Measurements from ENCODE around the gene TRMO.

Gene TRMO

DNA sequence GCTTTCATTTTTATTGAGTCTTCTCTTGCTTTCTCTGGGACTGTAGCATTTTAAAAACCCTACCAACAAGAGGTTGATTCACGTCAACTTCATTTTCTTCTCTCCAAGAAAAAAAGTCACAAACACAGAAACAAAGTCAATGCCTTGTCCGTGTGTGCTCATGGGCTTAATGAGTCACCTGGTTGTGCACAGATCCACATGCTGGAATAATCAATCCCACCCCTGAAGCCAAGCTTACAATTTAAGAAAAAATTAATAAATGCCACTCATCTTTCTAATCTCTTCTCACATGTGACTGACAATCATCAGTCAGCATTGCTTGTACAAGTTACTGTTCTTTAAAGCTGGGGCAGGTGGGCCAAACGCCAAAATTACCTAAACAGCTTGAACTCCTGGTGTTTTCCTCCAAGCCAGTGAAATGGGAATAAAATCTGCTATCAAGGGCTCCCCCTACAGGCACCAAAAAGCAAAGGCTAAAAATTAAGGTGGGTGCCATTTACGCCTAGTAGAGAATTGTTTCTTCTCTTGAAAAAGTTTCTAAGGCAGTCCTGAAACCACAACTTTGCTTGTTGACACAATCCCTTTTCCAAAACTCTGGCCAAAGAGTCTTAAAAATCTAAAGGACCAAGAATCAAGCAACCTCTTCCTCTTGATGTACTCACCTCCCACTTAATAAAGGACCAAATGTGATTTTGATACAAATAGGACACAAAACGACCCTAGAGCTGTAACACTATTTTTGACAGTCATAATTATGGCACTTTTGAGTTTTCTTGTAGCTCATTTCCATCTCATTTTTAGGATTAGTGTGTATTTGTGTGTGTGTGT is 21.3 kb downstream of the TRMO start:
- DNase-seq = peak; percentile 43

DNA sequence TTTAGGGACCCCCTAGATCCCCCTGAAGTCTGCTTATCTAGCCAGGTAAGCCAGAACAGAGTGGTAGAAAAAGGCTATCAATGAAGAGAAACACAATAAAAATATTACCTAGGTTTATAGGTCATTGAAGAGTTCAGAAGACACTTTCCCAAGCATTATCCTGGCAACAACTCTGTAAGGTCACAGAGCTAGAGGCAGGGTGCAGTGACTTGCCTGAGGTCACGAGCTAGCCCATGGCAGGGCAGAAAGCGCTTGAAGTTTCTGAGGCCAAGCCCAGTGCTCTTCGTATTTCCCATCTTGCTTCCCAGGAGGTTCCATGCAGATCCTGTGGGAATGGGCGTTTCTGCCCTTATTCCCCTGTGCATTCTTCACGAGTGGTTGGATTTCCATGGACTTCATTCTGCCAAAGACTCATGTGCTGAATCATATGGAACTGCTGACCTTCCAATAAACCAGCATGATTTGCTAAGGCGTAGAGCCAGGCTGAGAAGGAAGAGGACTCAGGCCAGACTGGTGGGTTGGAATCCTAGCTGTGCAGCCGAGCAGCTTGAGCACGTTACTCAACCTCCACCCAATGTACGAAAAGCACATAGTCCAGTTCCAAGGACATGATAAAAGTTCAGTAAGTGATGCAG is 22.1 kb downstream of the TRMO start:
- no peak for DNase-seq

DNA sequence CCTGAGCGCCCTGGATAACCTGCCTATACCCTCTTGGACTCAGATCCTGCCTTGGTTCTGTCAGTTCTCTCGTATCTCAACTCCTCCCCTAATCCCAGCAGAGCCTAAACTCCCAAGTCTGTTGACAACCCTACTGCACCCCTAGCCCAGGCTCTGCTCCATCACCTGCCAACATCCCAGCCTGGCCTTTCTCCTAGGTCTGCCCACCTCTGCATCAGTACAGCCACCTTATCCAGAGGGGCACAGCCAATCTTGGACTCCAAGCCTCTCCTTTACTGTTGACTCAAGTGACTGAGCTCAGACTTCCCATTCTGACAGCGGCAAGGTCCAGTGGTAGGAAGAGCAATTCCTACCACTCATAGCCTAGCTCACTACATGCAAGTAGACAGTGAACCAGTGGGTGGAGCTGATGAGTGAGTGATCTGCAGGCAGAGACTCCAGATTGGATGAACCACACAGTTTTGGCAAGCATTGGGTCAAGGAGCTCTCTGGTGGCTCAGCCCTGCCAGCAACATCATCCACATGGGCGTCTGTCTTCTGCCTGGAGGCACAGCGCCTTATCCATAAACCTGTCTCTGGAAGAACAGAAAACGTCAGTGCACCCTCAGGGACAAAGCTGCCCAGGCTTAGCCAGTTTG is 26.5 kb downstream of the TRMO start:
- no peak for DNase-seq

DNA sequence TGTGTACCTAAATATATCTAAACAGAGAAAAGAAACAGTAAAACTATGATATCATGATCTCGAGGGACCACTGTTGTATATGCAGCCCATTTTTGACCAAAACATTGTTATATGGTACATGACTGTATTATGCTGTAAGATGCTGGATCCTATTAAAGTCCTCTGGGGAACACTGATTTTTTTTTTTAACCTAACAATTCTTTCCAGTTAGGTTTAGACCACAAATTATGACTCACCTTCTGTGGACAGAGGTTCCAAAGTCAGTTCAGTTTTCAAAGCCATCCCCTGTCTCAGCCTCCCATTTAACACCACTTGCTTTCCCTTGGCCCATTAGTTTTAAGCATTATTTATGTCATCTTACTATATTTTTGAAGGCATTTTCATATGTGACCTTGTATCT is 27.1 kb downstream of the TRMO start:
- DNase-seq = no peak

DNA sequence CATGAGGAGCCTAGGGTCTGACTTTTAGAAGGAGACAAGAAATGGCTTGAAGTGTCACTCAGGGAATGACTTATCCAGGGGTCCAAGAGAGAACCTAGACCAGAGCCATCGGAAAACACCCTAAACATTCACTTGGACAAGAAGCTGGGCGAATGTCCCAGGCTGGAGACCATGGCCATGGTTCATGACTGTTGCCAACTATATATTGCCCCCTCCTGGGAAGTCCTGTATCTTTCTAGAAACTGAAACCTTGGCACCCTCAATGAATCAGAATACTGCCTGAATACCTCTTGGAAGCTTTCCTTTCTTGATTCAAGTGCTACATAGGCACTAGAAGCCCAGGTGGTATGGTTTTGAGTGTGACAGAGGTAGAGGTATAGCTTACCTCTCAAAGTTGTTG is 29.9 kb downstream of the TRMO start:
- DNase-seq = no peak

DNA sequence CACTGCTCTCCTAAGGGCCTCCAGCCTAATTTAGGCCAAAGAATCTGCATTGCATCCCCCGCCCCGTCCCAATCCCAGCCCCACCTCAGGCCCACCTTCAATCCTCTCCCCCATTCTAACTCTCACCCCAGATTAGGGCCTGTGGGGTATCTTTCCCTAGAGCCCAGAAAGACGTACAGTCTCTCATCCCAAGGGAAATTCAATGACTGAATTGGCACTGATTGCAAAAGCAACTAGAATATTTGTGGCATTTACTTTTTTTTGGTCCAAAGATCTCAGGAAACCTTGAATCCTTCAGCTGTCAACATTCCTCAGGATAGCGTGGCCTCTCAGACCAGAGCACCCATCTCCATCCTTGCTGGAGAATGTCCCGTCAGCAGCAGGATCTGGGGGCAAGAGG is 30.6 kb downstream of the TRMO start:
- no peak for DNase-seq

GRCh38 chr9:97889941-97890887 is 32.1 kb downstream of the TRMO start:
- no peak for DNase-seq

DNA sequence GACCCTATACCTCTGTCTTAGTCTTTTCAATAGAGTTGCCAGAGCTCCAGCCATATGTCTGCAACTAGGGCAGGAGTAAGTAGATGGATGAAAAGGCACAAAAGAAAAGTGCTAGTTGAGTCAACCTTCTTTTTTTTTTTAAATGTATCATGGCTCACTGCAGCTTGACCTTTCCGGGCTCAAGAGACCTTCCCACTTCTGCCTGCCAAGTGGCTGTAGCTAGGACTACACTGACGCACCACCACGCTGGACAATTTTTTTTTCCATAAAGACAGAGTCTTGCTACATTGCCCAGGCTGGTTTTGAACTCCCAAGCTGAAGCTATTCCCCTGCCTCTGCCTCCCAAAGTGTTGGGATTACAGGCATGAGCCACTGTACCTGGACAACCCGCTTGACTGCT is 42.0 kb downstream of the TRMO start:
- no peak for DNase-seq

- DNase-seq = no peak
Measured at GRCh38 chr9:97876061-97876460, 46.2 kb downstream of the TRMO start.

DNA sequence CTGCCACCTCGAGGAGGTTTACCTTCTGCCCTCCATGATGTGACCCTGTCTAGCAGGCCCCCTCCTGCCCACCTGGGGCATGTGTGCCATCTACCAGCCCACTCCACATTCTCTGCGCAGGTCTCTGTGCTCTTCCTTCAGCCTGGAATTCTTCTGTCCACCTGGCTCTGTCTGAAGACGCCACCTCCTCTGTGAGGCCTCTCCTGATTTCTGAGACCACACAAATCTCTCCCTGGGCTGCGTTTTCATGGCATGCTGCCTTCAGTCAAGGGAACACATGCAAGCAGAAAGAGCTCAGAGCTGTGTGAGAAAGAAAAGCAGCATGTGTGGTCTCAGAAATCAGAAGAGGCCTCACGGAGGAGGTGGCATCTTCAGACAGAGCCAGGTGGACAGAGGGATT is 47.2 kb downstream of the TRMO start:
- no peak for DNase-seq

DNA sequence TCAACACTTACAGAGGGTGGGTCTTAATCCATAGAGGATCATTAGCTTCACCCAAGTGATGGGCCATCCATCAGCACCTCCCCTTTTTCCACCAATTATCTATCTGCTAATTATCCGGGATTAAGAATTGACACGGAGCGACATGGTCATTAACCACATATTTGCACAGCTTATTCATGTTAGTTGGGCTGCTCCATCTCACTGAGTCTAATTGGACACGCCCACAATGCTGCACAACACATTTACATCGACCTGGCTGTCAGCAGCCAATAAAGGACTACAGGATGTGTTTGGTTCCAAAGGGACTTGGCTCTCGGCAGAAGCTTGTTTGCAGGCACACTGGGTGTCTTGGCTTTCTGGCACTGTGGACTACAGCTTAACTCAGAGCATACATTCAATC is 47.7 kb downstream of the TRMO start:
- DNase-seq = no peak

DNA sequence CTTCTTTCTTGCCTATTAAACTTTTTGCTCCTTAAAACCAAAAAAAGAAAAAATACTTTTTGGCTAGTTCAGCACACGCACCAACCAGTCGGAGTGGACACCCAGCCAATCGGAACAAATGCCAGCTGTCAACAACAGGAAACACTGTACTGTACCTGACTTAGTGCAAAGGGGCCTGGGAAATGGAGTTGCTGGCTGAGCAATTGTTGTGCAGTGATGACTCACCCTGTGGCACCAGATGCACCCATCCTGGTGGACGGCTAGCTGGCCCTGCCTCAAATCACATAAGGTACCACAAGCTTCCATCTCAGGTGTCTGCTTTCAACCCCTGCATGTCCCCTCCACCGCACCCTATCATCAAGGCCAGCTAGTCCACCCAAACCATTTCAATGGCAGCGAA is 48.4 kb downstream of the TRMO start:
- DNase-seq = no peak

GRCh38 chr9:97873425-97873824 is 48.9 kb downstream of the TRMO start:
- no peak for DNase-seq

GRCh38 chr9:97868859-97869258 is 53.4 kb downstream of the TRMO start:
- DNase-seq = no peak

DNA sequence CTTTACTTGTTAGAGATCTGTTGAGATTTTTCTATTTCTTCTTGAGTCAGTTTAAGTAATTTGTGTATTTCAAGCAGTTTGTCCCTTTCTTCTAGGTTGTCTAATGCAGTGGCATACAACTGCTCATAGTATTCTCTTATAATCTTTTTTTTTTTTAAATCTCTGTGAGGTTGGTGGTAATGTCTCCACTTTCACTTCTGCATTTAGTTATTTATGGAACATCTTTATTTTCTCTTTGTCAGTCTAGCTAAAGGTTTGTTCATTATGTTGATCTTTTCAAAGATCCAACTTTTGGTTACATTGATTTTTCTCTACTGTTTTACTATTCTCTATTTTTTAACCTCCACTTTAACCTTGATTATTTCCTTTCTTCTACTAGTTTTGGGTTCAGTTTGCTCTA is 55.5 kb downstream of the TRMO start:
- DNase-seq = no peak

GRCh38 chr9:97866300-97866699 is 56.0 kb downstream of the TRMO start:
- no peak for DNase-seq

DNA sequence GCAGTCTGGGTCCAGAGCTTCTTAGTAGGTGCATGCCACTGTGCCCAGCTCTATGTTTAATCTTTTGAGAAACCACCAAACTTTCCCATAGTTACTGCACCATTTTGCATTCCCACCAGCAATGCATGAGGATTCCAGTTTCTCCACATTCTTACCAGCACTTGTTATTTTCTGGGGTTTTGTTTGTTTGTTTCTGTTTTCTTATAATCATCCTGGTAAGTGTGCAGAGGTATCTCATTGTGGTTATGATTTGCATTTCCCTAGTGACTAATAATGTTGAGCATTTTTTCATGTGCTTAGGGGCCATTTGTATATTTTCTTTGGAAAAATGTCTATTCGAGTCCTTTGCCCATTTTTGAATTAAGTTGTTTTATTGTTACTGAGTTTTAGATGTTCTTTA is 57.9 kb downstream of the TRMO start:
- no peak for DNase-seq

GRCh38 chr9:97863314-97863713 is 59.0 kb downstream of the TRMO start:
- DNase-seq = no peak

- DNase-seq = no peak
Measured at GRCh38 chr9:97861148-97861475, 61.2 kb downstream of the TRMO start.

GRCh38 chr9:97860451-97861147 is 61.7 kb downstream of the TRMO start:
- no peak for DNase-seq

- DNase-seq = no peak
Measured at GRCh38 chr9:97859346-97859745, 63.0 kb downstream of the TRMO start.

DNA sequence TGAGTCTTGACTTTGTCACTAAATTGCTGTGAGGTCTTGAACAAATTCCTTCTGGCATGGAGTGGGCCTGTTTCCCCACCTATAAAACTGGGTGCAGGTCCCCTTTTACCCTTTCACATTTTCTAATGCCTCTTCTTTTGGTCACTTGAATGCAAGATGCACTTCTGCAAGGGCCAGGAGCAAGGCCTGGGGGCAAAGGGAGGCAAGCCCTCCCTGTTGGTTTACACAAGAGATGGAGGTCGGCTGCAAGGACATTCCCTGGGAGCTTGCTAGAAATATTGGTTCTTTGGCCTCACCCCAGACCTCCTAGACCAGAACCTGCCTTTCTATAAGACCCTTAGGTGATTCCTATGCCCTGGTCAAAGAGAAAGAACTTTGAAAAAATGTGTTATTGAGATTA is 63.5 kb downstream of the TRMO start:
- no peak for DNase-seq

GRCh38 chr9:97858393-97858713 is 63.9 kb downstream of the TRMO start:
- DNase-seq = no peak

All from NCI-H1105 treated with DMSO at 0.1 percent for 48 hours (cell line).